A549 (cell line): ENCODE results near the gene ERCC6.

ENCODE experiments used
- CHD2 ChIP-seq: fragments of 150-350 bp; IDR thresholded peaks from 2 replicates; pipeline ENCODE4 v1.6.1; 2014; ENCODE audit warnings: low read length; ENCODE audit not compliant: partially characterized antibody
- KDM1A ChIP-seq: fragments of 200-600 bp; sonication (generic); IDR thresholded peaks from 2 replicates; pipeline ENCODE4 v1.6.1; 2016; ENCODE audit warnings: low read depth, mild to moderate bottlenecking
- NR3C1 ChIP-seq: fragments of >200 bp; sonication (Bioruptor Twin); formaldehyde crosslinking; IDR thresholded peaks from 3 replicates; pipeline ENCODE4 v1.6.1; 2017
- TF ChIP-seq, protein P1 (sequence below): IDR thresholded peaks from 2 replicates; pipeline ENCODE4 v1.6.1; 2012
- TF ChIP-seq, protein P2 (sequence below): fragments of >200 bp; sonication (Bioruptor Twin); formaldehyde crosslinking; IDR thresholded peaks from 3 replicates; pipeline ENCODE4 v1.5.1; 2016

DNA sequence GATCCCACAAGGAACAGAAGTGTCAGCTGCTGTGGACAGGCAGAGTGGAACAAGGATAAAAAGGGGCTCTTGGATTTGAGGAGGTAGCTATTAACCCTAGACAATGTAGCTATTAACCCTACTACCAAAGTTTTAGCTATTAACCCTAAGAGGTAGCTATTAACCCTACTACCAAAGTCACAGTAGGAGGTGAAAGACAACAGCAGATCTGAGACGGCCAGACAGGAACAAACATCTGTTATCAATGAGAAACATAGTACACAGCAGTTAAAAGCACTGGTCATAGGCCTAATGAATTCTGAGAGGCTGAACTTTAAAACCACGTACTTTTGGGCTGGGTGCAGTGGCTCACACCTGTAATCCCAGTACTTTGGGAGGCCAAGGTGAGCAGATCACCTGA is 11.9 kb downstream of the ERCC6 start:
- TF ChIP-seq, protein P1, sequence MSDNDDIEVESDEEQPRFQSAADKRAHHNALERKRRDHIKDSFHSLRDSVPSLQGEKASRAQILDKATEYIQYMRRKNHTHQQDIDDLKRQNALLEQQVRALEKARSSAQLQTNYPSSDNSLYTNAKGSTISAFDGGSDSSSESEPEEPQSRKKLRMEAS, result no peak
- TF ChIP-seq KDM1A (no peak), CHD2 (no peak), NR3C1 (no peak)
- TF ChIP-seq, protein P2, sequence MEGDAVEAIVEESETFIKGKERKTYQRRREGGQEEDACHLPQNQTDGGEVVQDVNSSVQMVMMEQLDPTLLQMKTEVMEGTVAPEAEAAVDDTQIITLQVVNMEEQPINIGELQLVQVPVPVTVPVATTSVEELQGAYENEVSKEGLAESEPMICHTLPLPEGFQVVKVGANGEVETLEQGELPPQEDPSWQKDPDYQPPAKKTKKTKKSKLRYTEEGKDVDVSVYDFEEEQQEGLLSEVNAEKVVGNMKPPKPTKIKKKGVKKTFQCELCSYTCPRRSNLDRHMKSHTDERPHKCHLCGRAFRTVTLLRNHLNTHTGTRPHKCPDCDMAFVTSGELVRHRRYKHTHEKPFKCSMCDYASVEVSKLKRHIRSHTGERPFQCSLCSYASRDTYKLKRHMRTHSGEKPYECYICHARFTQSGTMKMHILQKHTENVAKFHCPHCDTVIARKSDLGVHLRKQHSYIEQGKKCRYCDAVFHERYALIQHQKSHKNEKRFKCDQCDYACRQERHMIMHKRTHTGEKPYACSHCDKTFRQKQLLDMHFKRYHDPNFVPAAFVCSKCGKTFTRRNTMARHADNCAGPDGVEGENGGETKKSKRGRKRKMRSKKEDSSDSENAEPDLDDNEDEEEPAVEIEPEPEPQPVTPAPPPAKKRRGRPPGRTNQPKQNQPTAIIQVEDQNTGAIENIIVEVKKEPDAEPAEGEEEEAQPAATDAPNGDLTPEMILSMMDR, result no peak
